ENCODE results near the gene METTL21A. TPM values are rescaled to one million over a fixed set of nuclear protein-coding genes. Genes with fewer than 3 reads are reported as not detected.
A peak's percentile ranks its signal among the peaks of the same experiment; 100 is the strongest.
"Not testable (repeated sequence)": the region's sequence is repeated elsewhere in the genome, so short reads cannot be mapped to it uniquely, and the experiment has no call there.

The METTL21A gene
- 13.7 TPM for total RNA-seq

- peak; percentile 89 for ATAC-seq
- peak; percentile 92 for DNase-seq (ENCODE audit: low spot score)
Measured at GRCh38 chr2:207625014-207625907, at the start of gene METTL21A. Gene METTL21A, minus strand, starts transcription at chr2:207625394. Its CDS starts 1,019 bp downstream, at chr2:207624375.

GRCh38 chr2:207674826-207675225 lies 49.6 kb upstream of the METTL21A start:
- DNase-seq (ENCODE audit: low spot score) (no peak), ATAC-seq (no peak)
- intact Hi-C loops (cut with DNase I): no loop called here

More at GRCh38 chr2:207625014-207625907, at the start of gene METTL21A:
- intact Hi-C loops (cut with DNase I): loop anchor here (10.0 kb wide), 1 partner anchor 90 kb away; the partner anchor contains the start of gene CCNYL1

- DNase-seq (ENCODE audit: low spot score): no peak
- ATAC-seq: no peak
- intact Hi-C loops (cut with DNase I): no loop called here
Measured at GRCh38 chr2:207674266-207674774, 49.1 kb upstream of the METTL21A start.

- ATAC-seq: no peak
- intact Hi-C loops (cut with DNase I): no loop called here
Measured at GRCh38 chr2:207673431-207673830, 48.2 kb upstream of the METTL21A start.

GRCh38 chr2:207670887-207671286 lies 45.7 kb upstream of the METTL21A start:
- ATAC-seq (no peak), DNase-seq (ENCODE audit: low spot score) (no peak)
- intact Hi-C loops (cut with DNase I): no loop called here

More at GRCh38 chr2:207673431-207673830, 48.2 kb upstream of the METTL21A start:
- no peak for DNase-seq (ENCODE audit: low spot score)

- DNase-seq (ENCODE audit: low spot score): no peak
- no peak for ATAC-seq
- intact Hi-C loops (cut with DNase I): no loop called here
Measured at GRCh38 chr2:207663870-207664545, 38.8 kb upstream of the METTL21A start.

- DNase-seq (ENCODE audit: low spot score) (no peak), ATAC-seq (no peak)
- intact Hi-C loops (cut with DNase I): no loop called here
Measured at GRCh38 chr2:207662203-207662602, 37.0 kb upstream of the METTL21A start.

GRCh38 chr2:207660994-207661393 lies 35.8 kb upstream of the METTL21A start:
- ATAC-seq (no peak), DNase-seq (ENCODE audit: low spot score) (no peak)
- intact Hi-C loops (cut with DNase I): no loop called here

- DNase-seq (ENCODE audit: low spot score) (no peak), ATAC-seq (no peak)
Measured at GRCh38 chr2:207658156-207658555, 33.0 kb upstream of the METTL21A start.

GRCh38 chr2:207655000-207655399 lies 29.8 kb upstream of the METTL21A start:
- intact Hi-C loops (cut with DNase I): no loop called here
- ATAC-seq (no peak), DNase-seq (ENCODE audit: low spot score) (no peak)

More at GRCh38 chr2:207658156-207658555, 33.0 kb upstream of the METTL21A start:
- intact Hi-C loops (cut with DNase I): no loop called here

GRCh38 chr2:207646582-207646981 lies 21.4 kb upstream of the METTL21A start:
- ATAC-seq: not testable (repeated sequence)

GRCh38 chr2:207643892-207644291 lies 18.7 kb upstream of the METTL21A start:
- ATAC-seq (no peak), DNase-seq (ENCODE audit: low spot score) (no peak)
- intact Hi-C loops (cut with DNase I): no loop called here

More at GRCh38 chr2:207646582-207646981, 21.4 kb upstream of the METTL21A start:
- DNase-seq (ENCODE audit: low spot score); intact Hi-C loops (cut with DNase I): not testable (repeated sequence)

- ATAC-seq: no peak
- intact Hi-C loops (cut with DNase I): no loop called here
- no peak for DNase-seq (ENCODE audit: low spot score)
Measured at GRCh38 chr2:207640661-207641060, 15.5 kb upstream of the METTL21A start.

- no peak for ATAC-seq
- DNase-seq (ENCODE audit: low spot score): no peak
- intact Hi-C loops (cut with DNase I): no loop called here
Measured at GRCh38 chr2:207640160-207640559, 15.0 kb upstream of the METTL21A start.

GRCh38 chr2:207639288-207639687 lies 14.1 kb upstream of the METTL21A start:
- DNase-seq (ENCODE audit: low spot score); intact Hi-C loops (cut with DNase I); ATAC-seq: not testable (repeated sequence)

GRCh38 chr2:207635468-207636200 lies 10.4 kb upstream of the METTL21A start:
- no peak for ATAC-seq
- no peak for DNase-seq (ENCODE audit: low spot score)
- intact Hi-C loops (cut with DNase I): no loop called here

- intact Hi-C loops (cut with DNase I): no loop called here
- no peak for ATAC-seq
Measured at GRCh38 chr2:207633686-207634085, 8.5 kb upstream of the METTL21A start.

GRCh38 chr2:207632575-207633493 lies 7.6 kb upstream of the METTL21A start:
- intact Hi-C loops (cut with DNase I): no loop called here
- ATAC-seq (no peak), DNase-seq (ENCODE audit: low spot score) (no peak)

More at GRCh38 chr2:207633686-207634085, 8.5 kb upstream of the METTL21A start:
- DNase-seq (ENCODE audit: low spot score): no peak
